Activated CD4-positive, CD25-positive, alpha-beta regulatory T cell treated with anti-CD3 and anti-CD28 coated beads, Interleukin-2, amount 50 U/mL, for 16 hours (primary cell): Measurements from ENCODE around the gene TMEM179.
"Not testable (repeated sequence)": the region's sequence is repeated elsewhere in the genome, so short reads cannot be mapped to it uniquely, and the experiment has no call there.

ENCODE experiments used
- DNase-seq: peaks from one replicate; pipeline ENCODE4 v3.0.0-alpha.2; 2020; ENCODE audit warnings: low read depth, low spot score

TMEM179 gene

GRCh38 chr14:104586832-104587620 is 17.5 kb downstream of the TMEM179 start:
- DNase-seq = no peak

GRCh38 chr14:104585966-104586697 is 18.4 kb downstream of the TMEM179 start:
- no peak for DNase-seq

GRCh38 chr14:104584557-104584956 is 20.0 kb downstream of the TMEM179 start:
- DNase-seq = no peak

- no peak for DNase-seq
Observed at GRCh38 chr14:104583424-104584306, 20.9 kb downstream of the TMEM179 start.

- no peak for DNase-seq
Observed at GRCh38 chr14:104582662-104583061, 21.9 kb downstream of the TMEM179 start.

GRCh38 chr14:104582005-104582404 is 22.6 kb downstream of the TMEM179 start:
- DNase-seq = no peak

GRCh38 chr14:104581521-104581920 is 23.1 kb downstream of the TMEM179 start:
- DNase-seq = no peak

GRCh38 chr14:104580961-104581360 is 23.6 kb downstream of the TMEM179 start:
- DNase-seq = no peak

GRCh38 chr14:104579939-104580338 is 24.6 kb downstream of the TMEM179 start:
- not testable (repeated sequence) for DNase-seq

- no peak for DNase-seq
Observed at GRCh38 chr14:104579507-104579906, 25.1 kb downstream of the TMEM179 start, which contains the start of gene C14orf180. Gene C14orf180, plus strand, starts transcription at chr14:104579764. Its CDS starts 6,667 bp downstream, at chr14:104586431.

- no peak for DNase-seq
Observed at GRCh38 chr14:104578321-104578720, 26.3 kb downstream of the TMEM179 start.

- DNase-seq = no peak
Observed at GRCh38 chr14:104577847-104578301, 26.7 kb downstream of the TMEM179 start.

GRCh38 chr14:104577426-104577825 is 27.1 kb downstream of the TMEM179 start:
- no peak for DNase-seq

- no peak for DNase-seq
Observed at GRCh38 chr14:104576970-104577332, 27.6 kb downstream of the TMEM179 start.

GRCh38 chr14:104576232-104576969 is 28.2 kb downstream of the TMEM179 start:
- no peak for DNase-seq

GRCh38 chr14:104574978-104575583 is 29.5 kb downstream of the TMEM179 start:
- DNase-seq = no peak

- DNase-seq = no peak
Observed at GRCh38 chr14:104574536-104574935, 30.0 kb downstream of the TMEM179 start.

- DNase-seq = no peak
Observed at GRCh38 chr14:104573930-104574329, 30.6 kb downstream of the TMEM179 start.

- no peak for DNase-seq
Observed at GRCh38 chr14:104572668-104573067, 31.9 kb downstream of the TMEM179 start.

GRCh38 chr14:104572024-104572626 is 32.4 kb downstream of the TMEM179 start:
- DNase-seq = no peak
